Breast epithelium (tissue), 3 donors: ENCODE results near the gene HDAC8.

Source experiments
- CTCF ChIP-seq, 3 donors: fragments of 450-650 bp; IDR thresholded peaks; one replicate each; pipeline ENCODE4 v1.5.1; 2016 to 2017; ENCODE audit warnings: antibody characterized with exemption in 3 of 3, mild to moderate bottlenecking in 3 of 3, moderate library complexity in 3 of 3
- POLR2A ChIP-seq: fragments of 450-650 bp; IDR thresholded peaks from one replicate; pipeline ENCODE4 v1.6.1; 2016; ENCODE audit warnings: antibody characterized with exemption, mild to moderate bottlenecking, moderate library complexity
- POLR2AphosphoS5 ChIP-seq, 3 donors: sonication (generic); formaldehyde crosslinking; IDR thresholded peaks; one replicate each; pipeline ENCODE4 v1.6.1; 2017; ENCODE audit warnings: antibody characterized with exemption in 3 of 3

GRCh38 chrX:72470117-72470516 lies 102.5 kb downstream of the HDAC8 start:
- no peak for TF ChIP-seq CTCF (IDR thresholded peaks at IDR 0.05)
- no peak for TF ChIP-seq POLR2A
- TF ChIP-seq POLR2AphosphoS5 (IDR thresholded peaks at IDR 0.05) = no peak
